Daoy (cell line): Measurements from ENCODE around the gene SLC9A2. TPM values are rescaled to one million over a fixed set of nuclear protein-coding genes. Genes with fewer than 3 reads are reported as not detected.
A peak's percentile ranks its signal among the peaks of the same experiment; 100 is the strongest.

ENCODE experiments used
- DNase-seq: peaks from one replicate; pipeline ENCODE4 v3.0.0-alpha.2; 2015; ENCODE audit warnings: low read depth
- total RNA-seq: library from RNA; depleted of rRNA; stranded (reverse); fragments of >200 nt; shearing (Covaris generic); gene quantifications from 2 replicates; pipeline ENCODE4 v1.2.3, GENCODE V29; 2014

The SLC9A2 gene
- total RNA-seq, 1 experiment from 2014 or later: 1.5 TPM

- DNase-seq: no peak
Measured at GRCh38 chr2:102620332-102620731, 979 bp downstream of the SLC9A2 start.

DNA sequence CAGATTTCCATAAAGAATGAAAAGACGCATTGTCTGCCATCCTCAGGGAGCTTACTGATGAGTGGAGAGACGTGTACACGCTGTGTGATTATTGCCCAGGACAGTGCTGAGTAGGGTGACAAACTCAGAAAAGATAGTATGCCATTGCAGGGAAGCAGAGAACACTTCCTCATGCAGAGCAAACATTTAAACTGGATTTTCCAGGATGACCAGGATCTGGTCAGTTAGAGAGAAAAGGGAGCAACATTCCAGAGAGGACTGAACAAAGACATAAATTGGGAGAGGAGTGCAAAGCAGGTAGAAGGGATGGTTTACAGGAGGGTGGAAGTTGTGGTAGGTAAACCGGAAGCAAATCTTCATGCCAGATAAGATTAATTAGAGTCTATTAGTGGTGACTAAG is 2.3 kb downstream of the SLC9A2 start:
- no peak for DNase-seq

DNA sequence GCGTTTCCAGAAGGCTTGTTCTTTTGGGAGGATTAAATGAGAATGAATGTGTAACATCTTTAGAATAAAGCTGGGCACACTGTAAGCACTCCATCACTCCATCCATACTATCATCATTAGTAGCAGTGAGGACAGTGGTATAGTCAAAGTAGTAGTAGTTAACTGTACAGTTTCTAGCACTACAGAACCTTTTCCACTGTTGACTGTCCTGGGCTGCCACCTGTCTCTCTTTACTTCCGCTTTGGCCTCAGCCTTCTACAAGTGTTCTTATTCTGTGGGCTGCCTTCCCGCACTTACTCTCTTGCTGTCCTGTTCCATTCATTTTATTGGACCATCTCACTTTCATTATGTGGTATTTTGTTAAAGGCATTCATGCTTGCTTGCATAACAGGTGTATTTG is 3.3 kb downstream of the SLC9A2 start:
- DNase-seq: no peak

DNA sequence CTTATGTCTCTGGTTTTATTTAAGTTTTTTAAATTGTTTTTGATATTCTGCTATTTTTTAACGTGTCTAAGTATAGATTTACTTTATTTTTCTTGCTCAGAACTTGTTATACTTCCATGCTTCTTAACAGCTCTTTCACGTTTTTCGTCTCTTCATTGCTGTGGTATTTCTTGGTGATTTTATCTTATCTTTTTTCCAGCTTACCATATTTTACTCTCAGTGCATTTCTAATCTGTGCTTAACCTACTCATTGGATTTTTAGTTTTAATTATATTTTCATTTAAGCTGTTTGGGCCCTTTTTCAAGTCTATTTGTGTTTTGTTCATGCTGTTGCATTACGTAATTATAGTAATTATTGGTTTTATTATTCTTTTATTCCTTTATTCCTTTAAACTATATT is 11.1 kb downstream of the SLC9A2 start:
- DNase-seq: no peak

DNA sequence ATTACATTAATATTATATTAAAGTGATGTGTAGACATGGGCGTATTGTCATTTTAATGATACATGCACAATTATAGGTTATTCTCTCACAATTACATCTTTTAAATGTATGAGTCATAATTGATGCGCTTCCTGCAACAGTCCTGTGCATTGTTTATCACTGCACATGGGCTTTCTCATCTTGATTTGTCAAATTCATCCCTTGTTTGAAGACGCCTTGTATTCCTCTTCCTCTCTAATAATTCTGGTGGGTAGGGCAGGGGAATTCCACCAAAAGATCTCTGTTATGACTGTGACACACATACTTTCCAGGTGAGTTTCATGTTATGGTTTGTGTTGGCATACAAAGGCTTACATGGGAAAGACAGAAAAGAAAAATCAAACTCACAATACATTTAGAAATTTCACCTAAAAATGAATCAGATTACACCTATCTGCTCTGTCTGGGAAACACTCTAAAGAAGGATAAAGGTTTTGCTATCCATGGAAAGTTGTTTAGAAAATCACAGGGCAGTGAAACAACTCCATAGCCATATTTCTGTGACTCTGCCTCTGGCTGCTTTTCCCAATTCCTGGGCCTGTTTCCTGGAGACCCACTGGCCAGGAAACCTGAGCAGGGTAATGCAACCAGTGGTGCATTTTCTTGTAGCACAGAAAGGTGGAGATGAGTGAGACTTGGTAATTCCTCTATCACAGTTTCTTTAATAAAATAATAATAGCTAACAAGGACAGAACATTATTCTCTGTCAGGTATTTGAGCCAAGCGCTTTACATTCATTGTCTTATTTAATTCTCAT is 13.2 kb downstream of the SLC9A2 start:
- DNase-seq: peak; percentile 29

DNA sequence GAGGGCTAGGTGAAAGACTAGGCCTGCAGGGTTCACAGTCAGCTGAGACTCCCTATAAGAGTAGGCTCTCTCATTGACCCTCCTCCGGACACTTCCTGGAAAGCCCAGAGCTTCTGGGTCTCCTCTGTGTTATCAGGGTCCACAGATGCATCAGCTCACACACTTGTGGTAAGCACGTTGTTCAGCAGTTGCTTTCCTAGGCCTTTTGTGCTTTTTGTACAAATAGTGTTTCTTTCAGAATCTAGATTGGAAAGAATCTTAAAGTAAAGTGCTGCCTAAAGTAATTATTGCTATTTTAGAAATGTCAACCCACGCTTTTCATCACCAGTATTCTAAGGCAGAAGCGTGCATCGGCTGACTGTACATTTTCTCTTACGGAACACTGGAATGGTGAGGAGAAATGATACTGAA is 15.5 kb downstream of the SLC9A2 start:
- DNase-seq: no peak

- no peak for DNase-seq
Measured at GRCh38 chr2:102635317-102635716, 16.0 kb downstream of the SLC9A2 start.

- DNase-seq: no peak
Measured at GRCh38 chr2:102636283-102636907, 17.0 kb downstream of the SLC9A2 start.

- DNase-seq: no peak
Measured at GRCh38 chr2:102637358-102637757, 18.0 kb downstream of the SLC9A2 start.

DNA sequence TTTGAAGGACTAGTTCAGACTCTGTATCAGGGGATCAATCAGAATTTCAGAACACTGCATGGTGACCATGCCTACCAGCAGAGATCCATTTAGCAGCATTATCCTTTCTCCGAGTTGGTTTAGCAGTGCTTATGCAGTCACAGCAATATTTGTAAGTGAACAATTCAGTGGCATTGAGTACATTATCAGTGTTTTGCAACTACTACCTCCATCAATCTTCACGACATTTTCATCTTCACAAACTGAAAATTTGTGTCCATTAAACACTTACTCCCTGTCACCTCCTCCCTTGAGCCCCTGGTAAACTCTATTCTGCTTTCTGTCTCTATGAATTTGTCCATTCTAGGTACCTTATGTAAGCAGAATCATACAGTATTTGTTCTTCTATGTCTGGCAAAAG is 20.1 kb downstream of the SLC9A2 start:
- DNase-seq: no peak

DNA sequence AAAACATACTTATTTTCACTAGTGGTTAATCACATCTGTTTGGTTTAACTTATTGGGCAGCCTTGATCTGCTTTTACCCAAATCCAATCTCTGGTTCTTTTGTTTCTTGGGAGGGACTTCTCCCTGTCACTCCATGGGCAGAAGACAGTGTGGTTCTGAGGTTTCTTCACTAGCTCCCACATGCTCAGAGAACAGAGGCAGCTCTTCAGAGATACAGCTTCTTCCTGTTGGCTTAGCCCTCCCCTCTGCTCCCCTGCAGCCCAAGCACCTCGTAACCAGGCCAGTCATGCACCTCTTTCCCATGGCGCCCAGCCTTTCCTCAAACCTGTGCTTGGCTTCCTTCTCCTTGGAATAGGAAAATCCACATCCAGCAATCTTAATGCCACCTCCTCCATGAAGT is 32.8 kb downstream of the SLC9A2 start:
- DNase-seq: no peak

- peak; percentile 41 for DNase-seq
Measured at GRCh38 chr2:102657770-102658169, 38.4 kb downstream of the SLC9A2 start.

DNA sequence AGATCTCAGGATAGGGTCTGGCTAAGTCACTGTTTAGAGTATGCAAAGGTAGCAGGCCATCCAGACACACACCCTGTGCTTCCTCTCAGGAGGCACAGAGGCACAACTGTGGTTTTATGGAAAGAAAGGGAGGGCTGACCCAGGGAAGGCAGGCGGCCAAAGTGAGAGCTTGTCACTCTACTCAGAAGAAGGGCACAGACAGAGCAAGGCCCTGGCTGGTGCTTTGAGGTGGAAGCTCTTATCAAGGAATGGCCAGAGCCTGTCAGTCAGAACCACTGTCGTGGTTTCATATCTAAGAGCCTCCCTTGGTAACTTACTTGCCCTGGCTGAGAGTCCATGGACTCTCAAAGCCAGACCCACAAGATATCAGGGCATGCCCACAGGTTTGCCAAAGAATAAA is 40.7 kb downstream of the SLC9A2 start:
- DNase-seq: no peak

GRCh38 chr2:102660574-102660973 is 41.2 kb downstream of the SLC9A2 start:
- no peak for DNase-seq

- DNase-seq: no peak
Measured at GRCh38 chr2:102661846-102662245, 42.5 kb downstream of the SLC9A2 start.

GRCh38 chr2:102662833-102663232 is 43.5 kb downstream of the SLC9A2 start:
- DNase-seq: no peak

DNA sequence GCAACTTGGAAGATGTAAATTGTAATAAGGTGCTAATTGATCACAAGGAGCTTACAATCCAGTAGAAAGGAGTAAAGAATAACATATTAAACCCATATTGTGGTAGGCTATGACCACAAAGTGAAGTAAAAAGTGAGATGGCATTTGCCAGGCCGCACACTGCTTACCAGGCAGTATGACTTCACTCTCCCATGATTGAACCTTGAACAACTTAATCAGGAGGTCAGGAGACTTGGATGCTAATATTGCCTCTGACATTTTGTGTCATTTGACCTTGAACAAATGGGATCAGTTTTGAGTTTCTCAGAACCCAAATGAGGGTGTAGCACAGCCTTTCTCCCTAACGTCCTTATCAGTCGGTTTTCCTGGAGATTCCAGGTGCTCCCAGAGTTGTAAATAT is 44.0 kb downstream of the SLC9A2 start:
- DNase-seq: no peak

GRCh38 chr2:102664471-102664909 is 45.1 kb downstream of the SLC9A2 start:
- DNase-seq: peak; percentile 74

DNA sequence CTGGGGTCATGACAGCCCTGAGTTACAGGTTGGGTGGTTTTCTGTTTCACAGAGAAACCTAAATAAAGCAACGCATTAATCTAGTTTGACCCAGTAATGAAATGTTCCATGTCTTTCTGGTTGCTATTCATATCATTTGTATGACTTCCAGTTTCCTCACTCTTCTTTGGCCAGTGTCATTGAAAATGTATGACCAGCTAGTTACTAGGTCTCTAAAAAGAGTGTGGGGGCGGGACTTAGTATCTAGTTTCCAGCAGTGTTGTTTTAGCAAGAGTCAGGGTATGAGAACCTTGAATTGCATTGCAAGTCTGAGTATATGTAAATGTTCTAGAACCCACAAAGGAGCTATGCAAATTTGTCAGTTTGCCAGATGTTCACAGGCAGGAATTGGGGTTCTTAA is 47.7 kb downstream of the SLC9A2 start:
- DNase-seq: no peak

DNA sequence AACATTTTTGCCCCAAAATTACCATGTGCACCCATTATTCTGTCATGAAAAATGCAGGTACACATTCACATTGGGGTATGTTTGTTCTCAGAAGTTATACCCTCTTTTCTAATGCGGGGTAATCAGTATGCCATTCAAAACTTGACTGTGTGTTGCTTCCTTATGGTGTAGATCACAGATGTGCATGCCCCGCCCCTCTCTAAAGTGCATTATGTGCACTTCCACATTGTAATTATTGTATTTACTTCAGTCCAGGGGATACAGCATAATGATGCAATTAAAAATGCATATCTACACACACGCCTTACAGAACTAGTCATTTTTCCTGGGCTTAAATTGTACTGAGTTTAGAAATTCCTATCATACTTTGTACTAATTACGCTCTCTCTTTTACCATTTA is 48.8 kb downstream of the SLC9A2 start:
- DNase-seq: no peak

DNA sequence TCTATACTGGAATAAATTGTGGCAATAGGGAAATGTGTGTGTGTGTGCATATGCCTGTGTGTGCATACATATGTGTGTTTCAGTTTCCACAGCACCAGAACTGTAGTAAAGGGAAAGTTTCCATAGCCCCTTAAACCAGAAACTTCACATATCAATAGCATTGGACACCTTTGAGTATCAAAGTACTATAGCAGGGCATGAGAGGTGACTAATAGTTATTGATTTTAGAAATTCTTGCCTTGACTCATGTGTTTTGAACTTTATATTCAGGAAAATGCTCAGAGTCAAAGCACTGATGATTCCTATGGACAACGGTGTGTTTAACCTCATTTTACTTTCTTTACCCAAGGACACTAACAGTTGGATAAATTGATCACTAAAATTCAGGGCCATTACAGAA is 50.0 kb downstream of the SLC9A2 start:
- no peak for DNase-seq

GRCh38 chr2:102672107-102672776 is 52.9 kb downstream of the SLC9A2 start:
- DNase-seq: no peak

DNA sequence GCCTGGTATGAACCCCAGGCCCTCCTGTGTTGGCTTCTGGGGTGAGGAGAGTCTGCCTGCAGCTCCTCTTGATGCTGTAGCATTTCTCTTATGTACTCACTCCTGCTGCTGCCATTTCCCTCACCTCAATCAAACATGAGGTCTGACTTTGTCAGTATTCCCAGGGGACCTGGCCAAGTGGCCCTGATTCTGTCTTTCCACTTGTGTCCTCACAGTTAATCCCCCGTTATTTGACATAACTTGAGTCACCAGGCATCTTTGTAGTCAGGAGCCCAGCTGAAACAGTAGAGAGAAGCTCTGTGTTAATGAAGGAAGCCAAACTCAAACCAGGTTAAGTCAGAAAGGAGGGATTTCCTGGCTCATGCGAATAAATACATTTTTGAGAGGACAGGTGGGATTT is 55.0 kb downstream of the SLC9A2 start:
- DNase-seq: no peak
